Transverse colon (tissue), 4 donors: ENCODE data around the gene FBXL13. TPM values are rescaled to one million over a fixed set of nuclear protein-coding genes. Genes with fewer than 3 reads are reported as not detected.

Experiments used
- DNase-seq: peaks from one replicate; pipeline ENCODE4 v3.0.0-alpha.2; 2019
- H3K27ac ChIP-seq, 4 donors: fragments of 200-600 bp; sonication (generic); 2 replicates each; pipeline ENCODE4 v1.5.1; 2016 to 2018; ENCODE audit warnings: inconsistent platforms in 4 of 4
- H3K27me3 ChIP-seq: fragments of 200-600 bp; sonication (generic); 2 replicates; pipeline ENCODE4 v1.5.1; 2017; ENCODE audit warnings: inconsistent platforms
- H3K36me3 ChIP-seq, 4 donors: fragments of 200-600 bp; sonication (generic); 2 replicates each; pipeline ENCODE4 v1.5.1; 2017 to 2019; ENCODE audit warnings: inconsistent platforms in 4 of 4
- H3K4me1 ChIP-seq, 4 donors: fragments of 200-600 bp; sonication (generic); 2 replicates each; pipeline ENCODE4 v1.5.1; 2017 to 2020; ENCODE audit warnings: inconsistent platforms in 4 of 4
- H3K4me3 ChIP-seq, 4 donors: fragments of 200-600 bp; sonication (generic); 1 replicate in 1 of 4; 2 replicates in 3 of 4; pipeline versions ENCODE4 v1.5.1 to v1.6.1; 2017 to 2019; ENCODE audit warnings: inconsistent platforms in 4 of 4
- H3K9me3 ChIP-seq, 2 donors: fragments of 200-600 bp; sonication (generic); 2 replicates each; pipeline ENCODE4 v1.5.1; 2017 to 2019; ENCODE audit warnings: inconsistent platforms in 2 of 2
- EP300 ChIP-seq: sonication (generic); formaldehyde crosslinking; IDR thresholded peaks from one replicate; pipeline ENCODE4 v1.6.1; 2017; ENCODE audit warnings: antibody characterized with exemption, low read depth
- POLR2A ChIP-seq: fragments of 450-650 bp; IDR thresholded peaks from one replicate; pipeline ENCODE4 v1.6.1; 2016; ENCODE audit warnings: antibody characterized with exemption, mild to moderate bottlenecking, moderate library complexity
- POLR2AphosphoS5 ChIP-seq, 3 donors: sonication (generic); formaldehyde crosslinking; IDR thresholded peaks; one replicate each; pipeline ENCODE4 v1.6.1; 2016; ENCODE audit warnings: antibody characterized with exemption in 3 of 3
- WGBS, 2 donors: methylation state at CpG; one replicate each; pipeline ENCODE4 v1.1.5; 2018; ENCODE audit warnings: low coverage in 1 of 2; 5-methylcytosine and 5-hydroxymethylcytosine counted together
- in situ Hi-C, 4 donors: fragments of 200-750 bp; cut with MboI; loops; one replicate each; pipeline versions ENCODE4 v1.15.0 to v1.15.1; 2017; ENCODE audit warnings: low sequenced_read_pairs in 3 of 4, low pct_ligation_motif_present in 1 of 4, low pct_unique_long_range_greater_than_20kb in 1 of 4
- intact Hi-C: fragments of 100-400 bp; cut with DNase I; formaldehyde crosslinking; loops from one replicate; pipeline ENCODE4 v1.15.1; 2023; ENCODE audit warnings: low total_unique reads
- total RNA-seq, 4 donors: library from RNA; depleted of rRNA; stranded (reverse); fragments of >200 nt; gene quantifications; one replicate each; pipeline ENCODE4 v1.1.0, GENCODE V29; 2016
- TF ChIP-seq, protein P1 (sequence below), 5 experiments: fragments of 200-600 bp in 3 of 5; fragments of 450-650 bp in 2 of 5; sonication (generic) in 3 of 5; IDR thresholded peaks; 1 replicate in 2 of 5; 2 replicates in 3 of 5; pipeline ENCODE4 v1.5.1; 2016 to 2017; ENCODE audit warnings: antibody characterized with exemption in 5 of 5, inconsistent platforms in 3 of 5, mild to moderate bottlenecking in 2 of 5, moderate library complexity in 1 of 5

The FBXL13 gene
- total RNA-seq, 4 donors from 2014 or later = 0.96 to 6.8 (median 1.9) TPM; not detected in 1

- Histone ChIP-seq H3K36me3 (no peaks in the 10 kb centered on the region), H3K27ac (peak overlapping the region; percentile 48 to 78 (median 74)), H3K9me3 (no peaks in the 10 kb centered on the region), H3K4me1 (peaks cover 14 to 38% (median 19%) of the 10 kb centered on the region in 4 donors), H3K4me3 (no peak overlapping the region), H3K27me3 (no peaks in the 10 kb centered on the region)
- DNase-seq = no peak
- intact Hi-C loops = no loop called here
- 0 to 22% methylated on average over 1 of the region's 1 CpG for WGBS, 2 donors
- TF ChIP-seq POLR2AphosphoS5 (IDR thresholded peaks at IDR 0.05) (no peak), POLR2A (no peak), EP300 (no peak)
- TF ChIP-seq, protein P1, sequence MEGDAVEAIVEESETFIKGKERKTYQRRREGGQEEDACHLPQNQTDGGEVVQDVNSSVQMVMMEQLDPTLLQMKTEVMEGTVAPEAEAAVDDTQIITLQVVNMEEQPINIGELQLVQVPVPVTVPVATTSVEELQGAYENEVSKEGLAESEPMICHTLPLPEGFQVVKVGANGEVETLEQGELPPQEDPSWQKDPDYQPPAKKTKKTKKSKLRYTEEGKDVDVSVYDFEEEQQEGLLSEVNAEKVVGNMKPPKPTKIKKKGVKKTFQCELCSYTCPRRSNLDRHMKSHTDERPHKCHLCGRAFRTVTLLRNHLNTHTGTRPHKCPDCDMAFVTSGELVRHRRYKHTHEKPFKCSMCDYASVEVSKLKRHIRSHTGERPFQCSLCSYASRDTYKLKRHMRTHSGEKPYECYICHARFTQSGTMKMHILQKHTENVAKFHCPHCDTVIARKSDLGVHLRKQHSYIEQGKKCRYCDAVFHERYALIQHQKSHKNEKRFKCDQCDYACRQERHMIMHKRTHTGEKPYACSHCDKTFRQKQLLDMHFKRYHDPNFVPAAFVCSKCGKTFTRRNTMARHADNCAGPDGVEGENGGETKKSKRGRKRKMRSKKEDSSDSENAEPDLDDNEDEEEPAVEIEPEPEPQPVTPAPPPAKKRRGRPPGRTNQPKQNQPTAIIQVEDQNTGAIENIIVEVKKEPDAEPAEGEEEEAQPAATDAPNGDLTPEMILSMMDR (IDR thresholded peaks at IDR 0.05) = no peak
- in situ Hi-C loops = no loop called here
Measured at GRCh38 chr7:102993718-102994029, 80.9 kb downstream of the FBXL13 start.

DNA sequence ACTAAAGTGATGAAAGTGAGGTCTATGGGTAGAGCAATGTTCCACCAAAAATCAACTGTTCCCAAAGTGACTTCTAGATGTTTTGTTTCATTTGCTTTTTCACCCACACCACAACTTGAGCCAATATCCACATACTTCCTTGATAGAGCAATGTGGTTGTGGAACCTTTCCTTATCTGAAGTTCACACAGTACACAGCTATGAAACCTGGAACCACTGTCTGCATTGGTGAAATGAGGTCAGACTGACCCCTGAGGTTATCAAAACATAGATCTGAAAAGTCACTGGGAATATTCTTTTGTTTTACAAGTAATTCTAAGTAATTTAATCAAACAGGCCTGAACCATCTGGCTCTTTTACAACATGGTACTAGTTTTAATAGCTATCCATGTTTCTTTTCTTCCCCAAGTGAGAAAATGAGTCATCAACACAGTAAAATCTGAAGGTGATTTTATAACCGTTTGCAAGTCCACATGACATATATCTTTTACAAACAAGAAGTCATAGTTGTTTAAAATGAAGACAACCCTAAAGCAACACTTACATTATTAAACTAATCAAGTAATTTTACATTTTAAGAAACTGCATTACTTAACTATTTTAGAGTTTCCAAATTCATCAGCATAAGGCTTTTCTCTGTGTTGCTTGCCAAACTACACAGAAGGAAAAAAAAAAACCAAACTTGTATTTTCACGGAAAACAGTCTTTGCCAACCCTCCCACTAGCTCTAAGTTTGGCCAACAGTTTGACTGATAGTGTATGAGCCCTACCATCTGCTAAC, 81.5 kb downstream of the FBXL13 start:
- WGBS, 2 donors = 9 to 13% methylated on average over 2 of the region's 2 CpGs
- Histone ChIP-seq H3K36me3 (no peaks in the 10 kb centered on the region), H3K4me3 (no peak overlapping the region), H3K4me1 (peaks cover 14 to 38% (median 19%) of the 10 kb centered on the region in 4 donors), H3K9me3 (no peaks in the 10 kb centered on the region), H3K27me3 (no peaks in the 10 kb centered on the region), H3K27ac (peak overlapping the region; percentile 48 to 78 (median 74))
- TF ChIP-seq POLR2AphosphoS5 (IDR thresholded peaks at IDR 0.05) (peak in 2 of 3 donors; percentile 48 to 51), POLR2A (no peak)
- in situ Hi-C loops = no loop called here
- intact Hi-C loops = no loop called here
- DNase-seq = no peak

GRCh38 chr7:102992509-102992937, 82.1 kb downstream of the FBXL13 start:
- Histone ChIP-seq H3K27me3 (no peaks in the 10 kb centered on the region), H3K4me1 (peaks cover 14 to 38% (median 19%) of the 10 kb centered on the region in 4 donors), H3K27ac (peak overlapping the region; percentile 48 to 78 (median 74)), H3K36me3 (no peaks in the 10 kb centered on the region), H3K9me3 (no peaks in the 10 kb centered on the region), H3K4me3 (no peak overlapping the region)
- intact Hi-C loops (no loop called here), in situ Hi-C loops (no loop called here)
- 66% methylated on average over 5 of the region's 5 CpGs; no CpG with 5 or more reads in 1 of the 2 donors for WGBS, 2 donors
- DNase-seq = no peak
- no peak for TF ChIP-seq POLR2A
- TF ChIP-seq, protein P1 (IDR thresholded peaks at IDR 0.05) = no peak
- TF ChIP-seq EP300 = no peak
- no peak for TF ChIP-seq POLR2AphosphoS5 (IDR thresholded peaks at IDR 0.05)

DNA sequence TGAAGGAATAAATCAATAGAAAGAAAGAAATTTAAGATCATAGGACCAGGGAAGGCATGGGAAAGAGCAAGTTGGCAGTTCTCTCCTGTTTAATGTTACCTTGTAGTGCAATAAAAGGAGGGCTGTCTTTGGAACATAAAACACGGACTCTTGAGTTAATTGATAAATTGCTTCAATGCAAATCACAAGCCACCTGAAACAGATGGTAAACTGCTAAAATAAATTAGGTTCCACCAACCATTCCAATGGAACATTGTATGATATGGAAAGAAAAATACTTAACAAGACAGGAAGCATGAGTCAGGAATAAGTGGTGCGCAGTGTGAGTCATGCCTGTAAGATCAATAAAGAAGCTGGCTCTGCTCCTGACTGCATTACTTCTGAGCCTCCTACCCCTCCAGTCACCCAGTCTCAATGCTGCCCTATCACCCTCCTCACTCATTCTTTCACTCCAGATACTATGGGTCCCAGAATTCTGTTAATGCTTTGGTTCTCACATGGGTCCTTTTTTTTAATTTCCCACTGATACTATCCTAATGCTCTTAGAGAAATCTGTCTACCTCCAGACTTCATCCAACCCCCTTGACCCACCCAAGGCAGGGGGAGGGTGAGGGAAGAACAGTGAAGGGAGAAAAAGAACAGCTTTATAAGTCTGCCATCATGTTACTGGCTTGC, 82.9 kb downstream of the FBXL13 start:
- Histone ChIP-seq H3K4me1 (peaks cover 14 to 38% (median 19%) of the 10 kb centered on the region in 4 donors), H3K36me3 (no peaks in the 10 kb centered on the region), H3K4me3 (no peak overlapping the region), H3K27ac (peak overlapping the region; percentile 48 to 78 (median 74)), H3K9me3 (no peaks in the 10 kb centered on the region), H3K27me3 (no peaks in the 10 kb centered on the region)
- in situ Hi-C loops = no loop called here
- intact Hi-C loops = no loop called here
- WGBS, 2 donors = 38 to 41% methylated on average over 2 of the region's 2 CpGs
- peak; percentile 47 for DNase-seq
- TF ChIP-seq POLR2AphosphoS5 (IDR thresholded peaks at IDR 0.05) (peak in 1 of 3 donors; percentile 59), POLR2A (no peak)

DNA sequence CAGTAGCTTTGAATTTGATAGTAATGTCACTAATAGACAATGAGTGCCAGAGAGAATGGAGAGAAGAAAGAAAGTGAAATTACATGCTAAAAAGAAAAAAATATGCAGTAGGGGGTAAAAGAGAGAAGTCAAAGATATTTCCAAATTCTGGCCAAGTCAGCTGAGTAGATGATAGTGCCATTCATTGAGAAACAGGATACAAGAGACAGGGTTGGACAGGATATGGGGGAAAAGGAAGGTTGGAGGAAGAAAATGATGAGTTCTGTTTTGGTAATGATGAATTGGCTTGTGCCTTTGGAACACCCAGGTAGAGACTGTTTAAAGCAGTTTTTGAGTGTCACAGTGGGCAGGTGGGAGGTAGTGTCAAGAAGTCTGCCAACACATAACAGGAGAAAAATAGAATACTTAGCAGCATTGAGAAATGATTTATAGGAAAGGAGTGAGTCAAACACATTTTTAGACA, 83.5 kb downstream of the FBXL13 start:
- TF ChIP-seq EP300 (no peak), POLR2AphosphoS5 (IDR thresholded peaks at IDR 0.05) (no peak), POLR2A (no peak)
- TF ChIP-seq, protein P1 (IDR thresholded peaks at IDR 0.05) = no peak
- no peaks in the 10 kb centered on the region for H3K36me3 ChIP-seq
- no peaks in the 10 kb centered on the region for H3K9me3 ChIP-seq
- H3K27ac ChIP-seq = peak overlapping the region; percentile 48 to 78 (median 74)
- no peak for DNase-seq
- H3K4me1 ChIP-seq = peaks cover 14 to 38% (median 19%) of the 10 kb centered on the region in 4 donors
- H3K4me3 ChIP-seq = no peak overlapping the region
- intact Hi-C loops = no loop called here
- in situ Hi-C loops = no loop called here
- no peaks in the 10 kb centered on the region for H3K27me3 ChIP-seq
